ENCODE measurements around the gene POLR2L.

DNA sequence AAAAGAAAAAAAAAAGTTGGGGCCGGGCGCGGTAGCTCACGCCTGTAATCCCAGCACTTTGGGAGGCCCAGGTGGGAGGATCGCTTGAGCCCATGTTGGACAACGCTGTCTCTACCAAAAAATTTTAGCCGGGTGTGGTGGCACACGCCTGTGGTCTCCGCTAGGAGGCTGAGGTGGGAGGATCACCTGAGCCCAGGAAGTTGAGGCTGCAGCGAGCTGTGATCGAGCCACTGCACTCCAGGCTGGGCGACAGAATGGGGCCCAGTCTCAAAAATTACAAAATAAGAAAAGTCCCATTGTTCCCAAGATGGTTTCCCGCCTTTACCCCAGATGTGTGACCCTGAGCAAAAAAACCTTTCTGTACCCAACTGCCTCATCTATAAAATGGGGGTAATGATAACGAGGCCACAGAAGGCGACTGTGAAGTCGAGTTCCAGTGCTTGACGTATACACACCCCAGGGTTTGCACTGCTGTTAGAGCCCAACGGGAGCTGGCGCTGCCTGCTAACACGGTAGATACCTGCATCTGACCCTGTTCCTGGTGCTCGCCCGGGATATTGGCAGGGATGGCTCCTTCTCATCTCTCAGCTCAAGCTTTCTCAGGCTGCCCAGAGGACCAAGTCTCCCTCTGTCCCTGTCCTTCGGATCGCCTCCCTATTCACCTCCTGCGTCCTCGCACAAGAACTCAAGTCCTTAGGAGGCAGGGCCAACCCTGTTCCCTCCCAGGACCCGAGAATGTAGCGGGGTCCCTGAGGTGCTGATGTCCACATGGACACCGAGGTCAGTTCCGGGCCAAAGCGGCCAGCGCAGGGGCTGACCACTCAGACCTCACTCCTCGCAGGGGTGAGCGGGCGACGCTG is 33.7 kb downstream of the POLR2L start:
- TF ChIP-seq CTCF (IDR thresholded peaks at IDR 0.05): no peak
- TF ChIP-seq POLR2A (IDR thresholded peaks at IDR 0.05): no peak
- no peak for TF ChIP-seq POLR2AphosphoS5 (IDR thresholded peaks at IDR 0.05)
